Astrocyte (in vitro differentiated cells and primary cell): ENCODE measurements around the gene RPL7A. TPM values are rescaled to one million over a fixed set of nuclear protein-coding genes. Genes with fewer than 3 reads are reported as not detected.

Experiments
- DNase-seq: peaks from one replicate; pipeline ENCODE4 v3.0.0-alpha.2; 2010; ENCODE audit warnings: low read depth
- FAIRE-seq: peaks from 2 replicates; lab custom pipeline; 2011; peaks lifted over from hg19 to GRCh38; lab: Jason Lieb, UNC
- H2AFZ ChIP-seq: 2 replicates; pipeline ENCODE4 v1.6.0; 2012; ENCODE audit warnings: low read depth, low read length, inconsistent platforms
- H3K27ac ChIP-seq: 2 replicates; pipeline ENCODE4 v1.5.1; 2011; ENCODE audit warnings: low read depth, low read length, inconsistent platforms
- H3K27me3 ChIP-seq: 2 replicates; pipeline ENCODE4 v1.6.0; 2011; ENCODE audit warnings: low read length, inconsistent platforms; ENCODE audit not compliant: insufficient read depth
- H3K36me3 ChIP-seq: 2 replicates; pipeline ENCODE4 v1.5.1; 2011; ENCODE audit warnings: low read length, inconsistent platforms; ENCODE audit not compliant: insufficient read depth
- H3K4me1 ChIP-seq: 2 replicates; pipeline ENCODE4 v1.5.1; 2011; ENCODE audit warnings: low read length, inconsistent platforms; ENCODE audit not compliant: insufficient read depth
- H3K4me2 ChIP-seq: 2 replicates; pipeline ENCODE4 v1.6.0; 2012; ENCODE audit warnings: low read length, inconsistent platforms
- H3K4me3 ChIP-seq: 2 replicates; pipeline ENCODE4 v1.5.1; 2011; ENCODE audit warnings: low read depth, mild to moderate bottlenecking, low read length, inconsistent platforms; ENCODE audit not compliant: insufficient read depth
- H3K79me2 ChIP-seq: 2 replicates; pipeline ENCODE4 v1.6.0; 2012; ENCODE audit warnings: mild to moderate bottlenecking, low read length, inconsistent platforms; ENCODE audit not compliant: insufficient read depth
- H3K9ac ChIP-seq: 2 replicates; pipeline ENCODE4 v1.6.0; 2012; ENCODE audit warnings: mild to moderate bottlenecking, low read length, inconsistent platforms
- H3K9me3 ChIP-seq: 2 replicates; pipeline ENCODE4 v1.5.1; 2012; ENCODE audit warnings: low read depth, mild to moderate bottlenecking, low read length, inconsistent platforms; ENCODE audit not compliant: insufficient read depth
- H4K20me1 ChIP-seq: 2 replicates; pipeline ENCODE4 v1.6.0; 2012; ENCODE audit warnings: low read length, inconsistent platforms; ENCODE audit not compliant: insufficient read depth
- H3K27ac Mint-ChIP-seq: one replicate; pipeline ENCODE4 v1.8.0; 2021; ENCODE audit warnings: mild to moderate bottlenecking, mixed read lengths; ENCODE audit not compliant: unreplicated experiment
- H3K27me3 Mint-ChIP-seq: one replicate; pipeline ENCODE4 v1.8.0; 2021; ENCODE audit warnings: low read depth, mixed read lengths; ENCODE audit not compliant: unreplicated experiment
- H3K36me3 Mint-ChIP-seq: one replicate; pipeline ENCODE4 v1.8.0; 2021; ENCODE audit warnings: low read depth, mixed read lengths; ENCODE audit not compliant: unreplicated experiment
- H3K4me1 Mint-ChIP-seq: one replicate; pipeline ENCODE4 v1.8.0; 2021; ENCODE audit warnings: low read depth, mixed read lengths; ENCODE audit not compliant: unreplicated experiment
- H3K4me3 Mint-ChIP-seq: one replicate; pipeline ENCODE4 v1.8.0; 2021; ENCODE audit warnings: mild to moderate bottlenecking, moderate library complexity, mixed read lengths; ENCODE audit not compliant: unreplicated experiment
- H3K9me3 Mint-ChIP-seq: one replicate; pipeline ENCODE4 v1.8.0; 2021; ENCODE audit warnings: mild to moderate bottlenecking, mixed read lengths; ENCODE audit not compliant: unreplicated experiment
- CTCF ChIP-seq: IDR thresholded peaks from 2 replicates; pipeline ENCODE4 v1.5.1; 2011; ENCODE audit warnings: low read depth, mild to moderate bottlenecking, inconsistent platforms, low read length, moderate library complexity; ENCODE audit not compliant: insufficient read depth
- EZH2 ChIP-seq: IDR thresholded peaks from 2 replicates; pipeline ENCODE4 v1.6.1; 2012; ENCODE audit warnings: mild to moderate bottlenecking, low read length, inconsistent platforms; ENCODE audit not compliant: insufficient read depth
- total RNA-seq: library from RNA; stranded (reverse); gene quantifications from 2 replicates; pipeline ENCODE4 v1.2.1, GENCODE V29; 2021

The RPL7A gene
- total RNA-seq, 1 donor from 2014 or later = 1,364 TPM

- Histone ChIP-seq H4K20me1 (peaks cover 75% of the 10 kb centered on the region), H3K27ac (no peak overlapping the region), H3K79me2 (peaks cover 64% of the 10 kb centered on the region), H3K9ac (no peak overlapping the region), H3K27me3 (no peaks in the 10 kb centered on the region), H3K4me2 (no peak overlapping the region), H3K9me3 (no peaks in the 10 kb centered on the region), H2AFZ (no peak overlapping the region), H3K4me3 (no peak overlapping the region), H3K36me3 (peaks cover 40% of the 10 kb centered on the region), H3K4me1 (peaks cover 23% of the 10 kb centered on the region)
- no peak for FAIRE-seq
- Mint-ChIP-seq H3K9me3 (no peaks in the 10 kb centered on the region), H3K4me3 (peak overlapping the region; percentile 64), H3K27me3 (no peaks in the 10 kb centered on the region), H3K36me3 (peaks cover 35% of the 10 kb centered on the region), H3K4me1 (peaks cover 28% of the 10 kb centered on the region), H3K27ac (peak overlapping the region; percentile 41)
- TF ChIP-seq EZH2 (no peak), CTCF (no peak)
- no peak for DNase-seq
Measured at GRCh38 chr9:133351526-133351907, 3.5 kb downstream of the RPL7A start.

DNA sequence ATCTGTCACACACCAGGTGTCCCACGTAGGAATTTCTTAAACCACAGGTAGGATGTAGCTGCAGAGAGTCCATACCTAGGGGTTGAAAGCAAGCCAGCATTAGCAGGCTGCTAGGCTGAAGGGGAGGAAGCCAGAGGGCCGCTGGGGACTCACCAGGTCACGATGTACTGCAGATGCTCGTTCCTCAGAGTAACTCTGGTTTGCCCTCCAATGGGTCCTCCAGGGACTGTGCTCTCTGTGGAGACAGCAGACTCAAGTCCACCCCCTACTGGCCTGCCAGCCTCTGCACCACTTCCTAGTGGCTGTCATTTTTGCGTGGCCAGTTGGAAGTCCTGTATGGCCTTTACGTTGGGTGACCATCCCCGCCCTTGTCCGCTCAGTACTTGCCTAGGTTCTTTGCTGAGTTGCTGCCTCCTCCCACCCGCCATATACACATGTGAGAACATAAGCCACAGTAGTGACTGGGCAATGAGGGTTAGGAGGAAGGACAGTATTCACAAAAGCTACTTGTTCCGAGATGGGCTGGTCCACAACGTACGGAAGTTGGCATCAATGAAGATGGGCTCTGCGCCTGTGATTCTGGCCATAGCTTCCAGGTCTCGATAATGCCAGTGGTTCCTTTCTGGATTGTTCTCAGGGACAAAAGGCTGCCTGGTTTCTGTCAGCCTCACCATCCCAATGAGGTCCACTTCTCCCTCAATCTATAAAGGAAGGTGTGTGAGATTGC lies 4.1 kb downstream of the RPL7A start:
- H3K9me3 ChIP-seq = no peaks in the 10 kb centered on the region
- Mint-ChIP-seq H3K27me3 (no peaks in the 10 kb centered on the region), H3K4me3 (peak overlapping the region; percentile 70), H3K4me1 (peaks cover 26% of the 10 kb centered on the region), H3K27ac (no peak overlapping the region), H3K36me3 (peaks cover 35% of the 10 kb centered on the region), H3K9me3 (no peaks in the 10 kb centered on the region)
- TF ChIP-seq EZH2 (no peak), CTCF (peak; percentile 44)
- H3K27ac ChIP-seq = no peak overlapping the region
- H3K27me3 ChIP-seq = no peaks in the 10 kb centered on the region
- FAIRE-seq (no peak), DNase-seq (peak; percentile 42)
- peaks cover 40% of the 10 kb centered on the region for H3K36me3 ChIP-seq
- peaks cover 64% of the 10 kb centered on the region for H3K79me2 ChIP-seq
- H4K20me1 ChIP-seq = peaks cover 71% of the 10 kb centered on the region
- H3K4me2 ChIP-seq = no peak overlapping the region
- peaks cover 22% of the 10 kb centered on the region for H3K4me1 ChIP-seq
- no peak overlapping the region for H3K4me3 ChIP-seq
- no peak overlapping the region for H3K9ac ChIP-seq
- H2AFZ ChIP-seq = no peak overlapping the region
